ENCODE measurements around the gene ZFYVE9. TPM values are rescaled to one million over a fixed set of nuclear protein-coding genes. Genes with fewer than 3 reads are reported as not detected.

Gene ZFYVE9
- total RNA-seq, 4 donors from 2014 or later = 35.9 to 42.9 (median 41.9) TPM

- intact Hi-C loops (cut with DNase I; ENCODE audit: low total_unique reads) (no loop called here), in situ Hi-C loops (cut with MboI; ENCODE audit: low sequenced_read_pairs in 4 of 4) (no loop called here)
- Histone ChIP-seq H3K27ac (no peak overlapping the region), H3K4me3 (no peak overlapping the region), H3K36me3 (peaks cover 0 to 6% of the 10 kb centered on the region in 2 donors), H3K9me3 (no peaks in the 10 kb centered on the region), H3K4me1 (peaks cover 3 to 7% of the 10 kb centered on the region in 2 donors), H3K27me3 (no peaks in the 10 kb centered on the region)
- TF ChIP-seq POLR2A (IDR thresholded peaks at IDR 0.05) (no peak), CTCF (IDR thresholded peaks at IDR 0.05 in 4 of 5, conservative IDR thresholded peaks at IDR 0.05 in 1 of 5) (no peak)
- ATAC-seq (no peak), DNase-seq (no peak)
Observed at GRCh38 chr1:52237430-52237829, 95.5 kb downstream of the ZFYVE9 start.

DNA sequence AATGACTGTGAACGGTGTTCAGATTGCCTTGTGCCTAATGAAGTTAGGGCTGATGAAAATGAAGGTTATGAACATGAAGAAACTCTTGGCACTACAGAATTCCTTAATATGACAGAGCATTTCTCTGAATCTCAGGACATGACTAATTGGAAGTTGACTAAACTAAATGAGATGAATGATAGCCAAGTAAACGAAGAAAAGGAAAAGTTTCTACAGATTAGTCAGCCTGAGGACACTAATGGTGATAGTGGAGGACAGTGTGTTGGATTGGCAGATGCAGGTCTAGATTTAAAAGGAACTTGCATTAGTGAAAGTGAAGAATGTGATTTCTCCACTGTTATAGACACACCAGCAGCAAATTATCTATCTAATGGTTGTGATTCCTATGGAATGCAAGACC lies 96.6 kb downstream of the ZFYVE9 start:
- TF ChIP-seq POLR2A (IDR thresholded peaks at IDR 0.05) (no peak), CTCF (IDR thresholded peaks at IDR 0.05 in 4 of 5, conservative IDR thresholded peaks at IDR 0.05 in 1 of 5) (no peak)
- ATAC-seq (no peak), DNase-seq (no peak)
- no peak overlapping the region for H3K27ac ChIP-seq
- H3K4me1 ChIP-seq = peaks cover 3 to 7% of the 10 kb centered on the region in 2 donors
- H3K27me3 ChIP-seq = no peaks in the 10 kb centered on the region
- intact Hi-C loops (cut with DNase I; ENCODE audit: low total_unique reads) (no loop called here), in situ Hi-C loops (cut with MboI; ENCODE audit: low sequenced_read_pairs in 4 of 4) (no loop called here)
- H3K4me3 ChIP-seq = no peak overlapping the region
- peaks cover 0 to 6% of the 10 kb centered on the region in 2 donors for H3K36me3 ChIP-seq
- no peaks in the 10 kb centered on the region for H3K9me3 ChIP-seq

DNA sequence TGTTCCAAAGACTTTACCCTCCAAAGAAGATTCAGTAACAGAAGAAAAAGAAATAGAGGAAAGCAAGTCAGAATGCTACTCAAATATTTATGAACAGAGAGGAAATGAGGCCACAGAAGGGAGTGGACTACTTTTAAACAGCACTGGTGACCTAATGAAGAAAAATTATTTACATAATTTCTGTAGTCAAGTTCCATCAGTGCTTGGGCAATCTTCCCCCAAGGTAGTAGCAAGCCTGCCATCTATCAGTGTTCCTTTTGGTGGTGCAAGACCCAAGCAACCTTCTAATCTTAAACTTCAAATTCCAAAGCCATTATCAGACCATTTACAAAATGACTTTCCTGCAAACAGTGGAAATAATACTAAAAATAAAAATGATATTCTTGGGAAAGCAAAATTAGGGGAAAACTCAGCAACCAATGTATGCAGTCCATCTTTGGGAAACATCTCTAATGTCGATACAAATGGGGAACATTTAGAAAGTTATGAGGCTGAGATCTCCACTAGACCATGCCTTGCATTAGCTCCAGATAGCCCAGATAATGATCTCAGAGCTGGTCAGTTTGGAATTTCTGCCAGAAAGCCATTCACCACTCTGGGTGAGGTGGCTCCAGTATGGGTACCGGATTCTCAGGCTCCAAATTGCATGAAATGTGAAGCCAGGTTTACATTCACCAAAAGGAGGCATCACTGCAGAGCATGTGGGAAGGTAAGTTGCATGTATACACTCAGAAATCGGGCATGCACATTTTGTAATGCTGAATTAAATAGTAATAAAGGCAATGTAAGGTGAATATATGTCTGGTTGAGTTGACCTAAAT lies 97.2 kb downstream of the ZFYVE9 start:
- intact Hi-C loops (cut with DNase I; ENCODE audit: low total_unique reads) = no loop called here
- Histone ChIP-seq H3K36me3 (peaks cover 0 to 6% of the 10 kb centered on the region in 2 donors), H3K4me1 (peaks cover 3 to 7% of the 10 kb centered on the region in 2 donors), H3K27ac (no peak overlapping the region), H3K4me3 (no peak overlapping the region), H3K27me3 (no peaks in the 10 kb centered on the region), H3K9me3 (no peaks in the 10 kb centered on the region)
- DNase-seq (no peak), ATAC-seq (no peak)
- TF ChIP-seq POLR2A (IDR thresholded peaks at IDR 0.05) (no peak), CTCF (IDR thresholded peaks at IDR 0.05 in 4 of 5, conservative IDR thresholded peaks at IDR 0.05 in 1 of 5) (no peak)
- in situ Hi-C loops (cut with MboI; ENCODE audit: low sequenced_read_pairs in 4 of 4) = no loop called here

DNA sequence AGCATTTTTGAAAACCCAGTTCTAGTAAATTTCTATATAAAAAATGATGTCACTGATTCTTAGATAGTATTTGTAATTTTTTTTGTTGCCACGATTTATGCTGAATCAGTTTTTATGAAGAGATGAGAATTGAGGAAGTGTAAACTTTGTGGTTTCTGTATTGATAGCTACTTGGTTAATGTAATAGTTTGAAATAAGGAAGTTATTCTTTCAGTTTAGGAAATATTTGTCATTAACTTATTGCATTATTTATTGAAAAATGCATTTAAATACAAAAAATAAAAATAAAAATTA lies 97.8 kb downstream of the ZFYVE9 start:
- Histone ChIP-seq H3K36me3 (peaks cover 0 to 6% of the 10 kb centered on the region in 2 donors), H3K27me3 (no peaks in the 10 kb centered on the region)
- intact Hi-C loops (cut with DNase I; ENCODE audit: low total_unique reads) = no loop called here

More for the DNA sequence above, 97.8 kb downstream of the ZFYVE9 start:
- in situ Hi-C loops (cut with MboI; ENCODE audit: low sequenced_read_pairs in 4 of 4) = no loop called here
- H3K9me3 ChIP-seq = no peaks in the 10 kb centered on the region
- peaks cover 3 to 7% of the 10 kb centered on the region in 2 donors for H3K4me1 ChIP-seq
- no peak overlapping the region for H3K27ac ChIP-seq
- TF ChIP-seq CTCF (IDR thresholded peaks at IDR 0.05 in 4 of 5, conservative IDR thresholded peaks at IDR 0.05 in 1 of 5) (no peak), POLR2A (IDR thresholded peaks at IDR 0.05) (no peak)
- ATAC-seq (no peak), DNase-seq (no peak)
- no peak overlapping the region for H3K4me3 ChIP-seq

Data from gastrocnemius medialis (tissue), 4 donors.